ENCODE results near the gene MLEC. TPM values are rescaled to one million over a fixed set of nuclear protein-coding genes. Genes with fewer than 3 reads are reported as not detected.
"Not testable (repeated sequence)": the region's sequence is repeated elsewhere in the genome, so short reads cannot be mapped to it uniquely, and the experiment has no call there.

MLEC gene
- polyA plus RNA-seq, 3 donors: 172 to 190 (median 187) TPM

DNA sequence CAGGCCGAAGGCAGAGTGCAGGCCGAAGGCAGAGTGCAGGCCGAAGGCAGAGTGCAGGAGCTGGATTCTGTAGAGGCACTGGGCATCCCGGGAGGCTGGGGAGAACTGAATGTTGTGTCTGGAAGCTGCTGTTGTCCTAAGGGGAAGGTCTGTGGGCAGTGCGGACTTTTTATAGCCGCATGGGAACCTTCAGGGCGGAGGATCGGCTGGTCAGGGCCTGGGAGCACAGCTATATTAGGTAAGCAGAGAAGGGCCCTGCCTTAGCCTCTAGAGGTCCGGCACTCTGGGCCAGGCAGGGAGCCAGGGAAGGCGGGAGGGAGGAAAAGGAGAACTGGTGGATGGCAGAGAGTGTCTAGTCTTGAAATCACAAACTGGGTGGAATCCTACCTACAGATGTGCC, 32.3 kb upstream of the MLEC start:
- no peak for DNase-seq (ENCODE audit: extremely low read depth in 1 of 11, low read depth in 9 of 11, low spot score in 4 of 11)

GRCh38 chr12:120656008-120656407, 30.9 kb upstream of the MLEC start:
- DNase-seq (ENCODE audit: extremely low read depth in 1 of 11, low read depth in 9 of 11, low spot score in 4 of 11): no peak

DNA sequence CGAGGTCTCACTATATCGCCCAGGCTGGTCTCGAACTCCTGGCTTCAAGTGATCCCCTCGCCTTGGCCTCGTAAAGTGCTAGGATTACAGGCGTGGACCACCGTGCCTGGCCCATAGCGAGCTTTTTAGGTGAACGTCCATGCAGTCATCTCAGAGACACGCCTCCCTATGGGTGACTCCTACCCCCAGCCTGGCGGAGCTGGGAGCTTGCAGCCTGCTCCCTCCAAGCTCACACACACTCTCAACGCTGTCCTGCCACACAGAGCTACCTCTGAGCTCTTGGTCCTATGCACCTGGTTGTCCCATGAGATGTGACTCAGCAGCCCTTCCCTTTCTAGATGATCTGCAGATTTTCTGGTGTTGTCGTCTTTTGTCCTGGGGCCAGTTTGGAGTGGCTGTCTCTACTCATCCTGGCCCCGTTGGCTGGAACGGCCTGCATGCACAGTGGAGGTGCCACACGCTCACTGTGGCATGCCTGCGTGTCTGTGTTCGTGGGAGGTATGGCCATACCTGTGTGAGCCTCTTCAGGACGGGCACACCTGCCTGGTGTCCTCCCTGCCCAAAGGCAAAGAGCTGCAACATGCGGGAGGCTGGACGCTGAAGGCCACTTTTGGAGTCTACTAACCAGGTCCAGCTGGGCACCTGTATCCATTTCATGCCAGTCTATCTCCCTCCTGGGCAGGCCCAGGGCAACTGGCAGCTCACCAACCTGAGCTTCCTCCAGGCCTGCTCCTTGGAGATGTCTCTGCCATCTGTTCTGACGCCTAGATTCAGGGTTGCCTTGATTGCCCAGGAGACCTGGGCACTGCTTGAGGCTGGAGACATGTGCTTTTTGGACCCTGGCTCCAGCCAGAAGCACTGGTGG, 28.4 kb upstream of the MLEC start:
- DNase-seq (ENCODE audit: extremely low read depth in 1 of 11, low read depth in 9 of 11, low spot score in 4 of 11): no peak

- DNase-seq (ENCODE audit: extremely low read depth in 1 of 11, low read depth in 9 of 11, low spot score in 4 of 11): no peak
These were observed 27.8 kb upstream of the MLEC start for GRCh38 chr12:120659151-120659525.

- DNase-seq (ENCODE audit: extremely low read depth in 1 of 11, low read depth in 9 of 11, low spot score in 4 of 11): no peak
These were observed 25.5 kb upstream of the MLEC start for GRCh38 chr12:120661432-120661831.

GRCh38 chr12:120662879-120663278, 24.1 kb upstream of the MLEC start:
- no peak for DNase-seq (ENCODE audit: extremely low read depth in 1 of 11, low read depth in 9 of 11, low spot score in 4 of 11)

GRCh38 chr12:120663741-120664140, 23.2 kb upstream of the MLEC start:
- no peak for DNase-seq (ENCODE audit: extremely low read depth in 1 of 11, low read depth in 9 of 11, low spot score in 4 of 11)

GRCh38 chr12:120666571-120667390, 20.2 kb upstream of the MLEC start:
- DNase-seq (ENCODE audit: extremely low read depth in 1 of 11, low read depth in 9 of 11, low spot score in 4 of 11): no peak

- no peak for DNase-seq (ENCODE audit: extremely low read depth in 1 of 11, low read depth in 9 of 11, low spot score in 4 of 11)
These were observed 18.7 kb upstream of the MLEC start for GRCh38 chr12:120668091-120668867.

GRCh38 chr12:120668868-120669840, 17.8 kb upstream of the MLEC start:
- peak in 1 of 11 donors; percentile 13 for DNase-seq (ENCODE audit: extremely low read depth in 1 of 11, low read depth in 9 of 11, low spot score in 4 of 11)

GRCh38 chr12:120670237-120670636, 16.7 kb upstream of the MLEC start:
- DNase-seq (ENCODE audit: extremely low read depth in 1 of 11, low read depth in 9 of 11, low spot score in 4 of 11): not testable (repeated sequence)

GRCh38 chr12:120670667-120671066, 16.3 kb upstream of the MLEC start:
- no peak for DNase-seq (ENCODE audit: extremely low read depth in 1 of 11, low read depth in 9 of 11, low spot score in 4 of 11)

DNA sequence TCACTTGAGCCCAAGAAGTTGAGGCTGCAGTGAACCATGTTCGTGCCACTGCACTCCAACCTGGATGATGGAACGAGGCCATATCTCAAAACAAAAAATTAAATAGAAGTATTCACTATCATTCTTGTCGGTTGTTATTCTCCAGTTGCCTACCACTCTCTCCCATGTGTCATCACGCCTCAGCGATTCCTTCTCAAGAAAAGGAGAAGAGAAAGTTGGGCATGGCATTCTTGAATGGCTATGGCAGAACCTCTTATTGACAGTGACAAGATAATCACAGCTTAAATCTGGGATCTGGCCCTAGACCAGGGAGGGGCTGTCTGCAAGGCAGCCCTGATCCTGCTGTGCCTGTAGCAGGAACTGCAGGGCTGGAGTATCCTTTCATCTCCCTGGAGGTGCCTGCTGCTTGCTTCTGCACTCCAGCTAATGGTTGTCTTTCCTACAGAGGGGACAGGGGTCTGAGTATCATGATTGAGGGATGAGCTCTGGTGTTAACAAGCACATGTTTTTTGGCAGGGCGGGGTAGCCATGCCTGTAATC, 12.8 kb upstream of the MLEC start:
- no peak for DNase-seq (ENCODE audit: extremely low read depth in 1 of 11, low read depth in 9 of 11, low spot score in 4 of 11)

DNA sequence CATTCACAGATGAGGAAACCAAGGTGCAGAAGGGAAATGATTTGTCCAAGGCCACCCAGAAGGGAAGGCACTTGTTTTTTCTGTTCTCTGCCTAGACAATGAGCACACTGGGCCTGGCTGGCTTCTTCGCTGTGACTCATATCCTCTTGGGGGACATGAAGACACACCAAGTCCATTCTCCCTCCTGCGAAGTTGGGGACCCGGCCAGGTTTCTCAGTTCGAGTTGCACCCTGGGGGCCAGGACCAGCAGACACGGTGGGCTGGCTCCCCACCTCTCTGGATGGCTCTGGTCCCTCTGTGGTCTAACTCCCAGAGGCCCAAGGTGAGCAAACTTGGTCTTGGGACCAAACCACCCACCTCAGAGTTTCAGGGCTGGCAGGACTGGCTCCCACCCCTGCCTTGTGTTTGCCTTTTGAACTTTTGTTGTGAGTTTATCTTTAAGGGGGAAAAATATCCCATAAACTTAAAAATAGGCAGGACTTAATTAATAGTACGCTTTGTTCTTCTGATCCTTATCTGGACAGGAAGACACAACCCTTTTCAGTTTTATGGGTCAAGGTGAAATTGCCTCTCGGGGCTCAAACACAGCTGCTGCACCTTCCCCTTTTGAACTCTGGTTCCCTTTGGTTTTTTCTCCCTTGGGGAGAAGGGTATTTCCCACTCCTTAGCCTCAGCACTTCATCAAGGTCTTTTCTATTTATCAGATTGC, 9.0 kb upstream of the MLEC start:
- DNase-seq (ENCODE audit: extremely low read depth in 1 of 11, low read depth in 9 of 11, low spot score in 4 of 11): no peak

DNA sequence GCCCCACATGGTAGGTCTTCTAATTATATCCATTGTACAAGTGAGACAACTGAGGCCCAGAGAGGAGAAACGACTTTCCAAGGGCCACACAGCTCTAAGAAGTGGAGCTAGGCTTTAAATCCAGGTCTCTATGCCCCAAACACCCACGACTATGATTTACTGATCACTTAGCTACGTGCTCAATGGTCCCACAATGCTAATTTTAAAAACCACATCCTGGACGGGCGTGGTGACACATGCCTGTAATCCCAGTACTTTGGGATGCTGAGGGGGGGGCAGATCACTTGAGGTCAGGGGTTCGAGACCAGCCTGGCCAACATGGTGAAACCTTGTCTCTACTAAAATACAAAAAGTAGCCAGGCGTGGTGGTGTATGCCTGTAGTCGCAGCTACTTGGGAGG, 8.4 kb upstream of the MLEC start:
- no peak for DNase-seq (ENCODE audit: extremely low read depth in 1 of 11, low read depth in 9 of 11, low spot score in 4 of 11)

- DNase-seq (ENCODE audit: extremely low read depth in 1 of 11, low read depth in 9 of 11, low spot score in 4 of 11): no peak
These were observed 6.7 kb upstream of the MLEC start for GRCh38 chr12:120680165-120680738.

GRCh38 chr12:120684523-120684932, 2.4 kb upstream of the MLEC start:
- no peak for DNase-seq (ENCODE audit: extremely low read depth in 1 of 11, low read depth in 9 of 11, low spot score in 4 of 11)
